Thymus (tissue), 11 donors: ENCODE measurements around the gene LALBA. TPM values are rescaled to one million over a fixed set of nuclear protein-coding genes. Genes with fewer than 3 reads are reported as not detected.
"Not testable (repeated sequence)": the region's sequence is repeated elsewhere in the genome, so short reads cannot be mapped to it uniquely, and the experiment has no call there.

ENCODE experiments used
- DNase-seq, 9 donors: peaks; one replicate each; pipeline ENCODE4 v3.0.0-alpha.2; 2013; ENCODE audit warnings: low spot score in 9 of 9, low read depth in 6 of 9, missing footprints in 1 of 9
- H3K27ac ChIP-seq, 2 donors: one replicate each; pipeline ENCODE4 v1.5.1; 2013; ENCODE audit warnings: control low read depth in 1 of 2, low read depth in 1 of 2, low read length in 1 of 2, mild to moderate bottlenecking in 1 of 2, moderate library complexity in 1 of 2
- H3K27me3 ChIP-seq, 2 donors: one replicate each; pipeline ENCODE4 v1.5.1; 2013; ENCODE audit warnings: low read length in 1 of 2; ENCODE audit not compliant: control insufficient read depth in 2 of 2, insufficient read depth in 1 of 2
- H3K36me3 ChIP-seq, 2 donors: one replicate each; pipeline ENCODE4 v1.5.1; 2013; ENCODE audit warnings: low read length in 1 of 2, mild to moderate bottlenecking in 1 of 2, moderate library complexity in 1 of 2; ENCODE audit not compliant: control insufficient read depth in 2 of 2, insufficient read depth in 2 of 2
- H3K4me1 ChIP-seq, 2 donors: one replicate each; pipeline ENCODE4 v1.5.1; 2013; ENCODE audit warnings: low read length in 2 of 2; ENCODE audit not compliant: control insufficient read depth in 2 of 2, insufficient read depth in 2 of 2
- H3K4me3 ChIP-seq, 2 donors: one replicate each; pipeline ENCODE4 v1.5.1; 2013; ENCODE audit warnings: low read length in 2 of 2, control low read depth in 1 of 2, mild to moderate bottlenecking in 1 of 2
- H3K9me3 ChIP-seq, 2 donors: one replicate each; pipeline ENCODE4 v1.5.1; 2013; ENCODE audit warnings: low read length in 1 of 2, mild to moderate bottlenecking in 1 of 2; ENCODE audit not compliant: control insufficient read depth in 2 of 2, insufficient read depth in 1 of 2
- WGBS: extraction: QIAGEN DNeasy Blood & Tissue Kit; methylation state at CpG from one replicate; pipeline ENCODE4 v1.1.7; 2013; 5-methylcytosine and 5-hydroxymethylcytosine counted together
- polyA plus RNA-seq: library from polyadenylated mRNA; stranded (reverse); fragments of 200-250 nt; gene quantifications from one replicate; pipeline ENCODE4 v1.2.3, GENCODE V29; 2013
- total RNA-seq: library from RNA; stranded (reverse); fragments of 120-200 nt; gene quantifications from one replicate; pipeline ENCODE4 v1.2.4, GENCODE V29; 2013
- donor health status: healthy.

The LALBA gene
- total and polyA plus RNA-seq, 2 donors, result 0.14 to 0.68 TPM

- no peak for DNase-seq
- no peaks in the 10 kb centered on the region for H3K27me3 ChIP-seq
- no peak overlapping the region for H3K27ac ChIP-seq
- H3K4me1 ChIP-seq, result no peaks in the 10 kb centered on the region
- 68% methylated on average over 4 of the region's 4 CpGs for WGBS
- no peak overlapping the region for H3K4me3 ChIP-seq
- no peaks in the 10 kb centered on the region for H3K36me3 ChIP-seq
- no peaks in the 10 kb centered on the region for H3K9me3 ChIP-seq
These were observed 23.9 kb downstream of the LALBA start for GRCh38 chr12:48545833-48546469.

- WGBS, result 52% methylated on average over 8 of the region's 8 CpGs
- H3K9me3 ChIP-seq, result no peaks in the 10 kb centered on the region
- no peaks in the 10 kb centered on the region for H3K27me3 ChIP-seq
- peak in 4 of 9 donors; percentile 6 to 34 (median 20) for DNase-seq
- H3K36me3 ChIP-seq, result no peaks in the 10 kb centered on the region
- no peaks in the 10 kb centered on the region for H3K4me1 ChIP-seq
- no peak overlapping the region for H3K27ac ChIP-seq
- no peak overlapping the region for H3K4me3 ChIP-seq
These were observed 27.4 kb downstream of the LALBA start for GRCh38 chr12:48542300-48542928.

GRCh38 chr12:48536602-48537001, 33.2 kb downstream of the LALBA start:
- Histone ChIP-seq H3K4me3 (no peak overlapping the region), H3K27me3 (no peaks in the 10 kb centered on the region), H3K36me3 (no peaks in the 10 kb centered on the region), H3K9me3 (no peaks in the 10 kb centered on the region), H3K27ac (no peak overlapping the region), H3K4me1 (no peaks in the 10 kb centered on the region)
- 96% methylated on average over 1 of the region's 1 CpG for WGBS
- DNase-seq, result no peak

GRCh38 chr12:48532601-48533000, 37.2 kb downstream of the LALBA start:
- H3K9me3 ChIP-seq, result no peaks in the 10 kb centered on the region
- peaks cover 0 to 3% of the 10 kb centered on the region in 2 donors for H3K27me3 ChIP-seq
- no peaks in the 10 kb centered on the region for H3K36me3 ChIP-seq
- no peak overlapping the region for H3K27ac ChIP-seq
- no peak overlapping the region for H3K4me3 ChIP-seq
- DNase-seq, result peak in 5 of 9 donors; percentile 1 to 43 (median 18)
- H3K4me1 ChIP-seq, result no peaks in the 10 kb centered on the region

GRCh38 chr12:48527891-48528670, 41.8 kb downstream of the LALBA start:
- Histone ChIP-seq H3K27ac (no peak overlapping the region), H3K27me3 (peaks cover 0 to 3% of the 10 kb centered on the region in 2 donors), H3K4me1 (no peaks in the 10 kb centered on the region), H3K4me3 (no peak overlapping the region), H3K36me3 (no peaks in the 10 kb centered on the region), H3K9me3 (no peaks in the 10 kb centered on the region)
- DNase-seq, result no peak
- 97% methylated on average over 44 of the region's 44 CpGs for WGBS

DNA sequence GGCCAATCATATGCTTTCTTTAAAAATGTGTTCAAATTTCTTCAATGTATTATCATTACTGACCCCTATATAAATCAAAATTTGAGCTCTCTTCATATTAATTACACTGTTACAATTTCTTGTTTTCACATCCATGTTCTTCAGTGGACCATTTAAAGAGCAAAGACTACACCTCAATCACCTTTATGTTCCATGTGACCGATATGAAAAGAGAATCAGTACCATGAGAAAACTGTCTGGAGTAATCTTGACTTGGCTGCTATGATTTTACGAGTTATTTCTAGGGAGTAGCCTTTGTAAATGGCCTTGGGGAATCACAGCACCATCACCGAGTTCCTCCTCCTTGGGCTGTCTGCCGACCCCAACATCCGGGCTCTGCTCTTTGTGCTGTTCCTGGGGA, 44.5 kb downstream of the LALBA start, which contains the start of gene OR8S1:
OR8S1 (plus strand) TSS at position 301 of the 400 bp plus-strand sequence; CDS start at position 301, 0 bp downstream.
- DNase-seq, result no peak
- 97% methylated on average over 5 of the region's 5 CpGs for WGBS

GRCh38 chr12:48520381-48520780, 49.5 kb downstream of the LALBA start:
- DNase-seq, H3K4me3 ChIP-seq, H3K4me1 ChIP-seq, H3K27me3 ChIP-seq, H3K27ac ChIP-seq, H3K36me3 ChIP-seq, H3K9me3 ChIP-seq: not testable (repeated sequence)
- WGBS, result 95% methylated on average over 24 of the region's 24 CpGs

More for the DNA sequence above, 44.5 kb downstream of the LALBA start, which contains the start of gene OR8S1:
- Histone ChIP-seq H3K36me3 (no peaks in the 10 kb centered on the region), H3K9me3 (no peaks in the 10 kb centered on the region), H3K27ac (no peak within 1 kb of the TSS), H3K4me3 (no peak within 1 kb of the TSS), H3K4me1 (no peaks in the 10 kb centered on the region), H3K27me3 (peaks cover 0 to 3% of the 10 kb centered on the region in 2 donors)
